ENCODE data around the gene ZNF862. TPM values are rescaled to one million over a fixed set of nuclear protein-coding genes. Genes with fewer than 3 reads are reported as not detected.

ZNF862 gene
- total RNA-seq, 2 donors from 2014 or later, result 8.8 to 9.9 TPM

DNA sequence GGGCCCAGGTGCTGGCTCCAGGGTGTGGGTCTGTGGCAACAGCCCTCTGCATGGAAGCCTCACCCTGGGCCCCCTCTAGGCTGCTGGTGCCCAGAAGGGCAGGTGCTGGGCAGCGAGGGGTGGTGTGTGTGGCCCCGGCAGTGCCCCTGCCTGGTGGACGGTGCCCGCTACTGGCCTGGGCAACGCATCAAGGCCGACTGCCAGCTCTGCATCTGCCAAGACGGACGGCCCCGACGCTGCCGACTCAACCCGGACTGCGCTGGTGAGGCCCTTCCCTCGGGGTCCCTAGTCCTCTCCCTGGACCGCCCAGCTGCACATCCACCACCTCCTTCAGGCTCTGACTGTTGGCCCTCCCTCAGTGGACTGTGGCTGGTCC, 46.0 kb upstream of the ZNF862 start:
- Histone ChIP-seq H3K27ac (no peak overlapping the region), H3K27me3 (peaks cover 18% of the 10 kb centered on the region), H3K36me3 (no peaks in the 10 kb centered on the region), H3K4me1 (no peaks in the 10 kb centered on the region), H3K4me3 (no peak overlapping the region), H3K9me3 (no peaks in the 10 kb centered on the region), H3K9ac (ENCODE audit: low read depth in 2 of 2, low read length in 2 of 2) (no peak overlapping the region)
- intact Hi-C loops (cut with DNase I), result no loop called here
- TF ChIP-seq, protein P1, sequence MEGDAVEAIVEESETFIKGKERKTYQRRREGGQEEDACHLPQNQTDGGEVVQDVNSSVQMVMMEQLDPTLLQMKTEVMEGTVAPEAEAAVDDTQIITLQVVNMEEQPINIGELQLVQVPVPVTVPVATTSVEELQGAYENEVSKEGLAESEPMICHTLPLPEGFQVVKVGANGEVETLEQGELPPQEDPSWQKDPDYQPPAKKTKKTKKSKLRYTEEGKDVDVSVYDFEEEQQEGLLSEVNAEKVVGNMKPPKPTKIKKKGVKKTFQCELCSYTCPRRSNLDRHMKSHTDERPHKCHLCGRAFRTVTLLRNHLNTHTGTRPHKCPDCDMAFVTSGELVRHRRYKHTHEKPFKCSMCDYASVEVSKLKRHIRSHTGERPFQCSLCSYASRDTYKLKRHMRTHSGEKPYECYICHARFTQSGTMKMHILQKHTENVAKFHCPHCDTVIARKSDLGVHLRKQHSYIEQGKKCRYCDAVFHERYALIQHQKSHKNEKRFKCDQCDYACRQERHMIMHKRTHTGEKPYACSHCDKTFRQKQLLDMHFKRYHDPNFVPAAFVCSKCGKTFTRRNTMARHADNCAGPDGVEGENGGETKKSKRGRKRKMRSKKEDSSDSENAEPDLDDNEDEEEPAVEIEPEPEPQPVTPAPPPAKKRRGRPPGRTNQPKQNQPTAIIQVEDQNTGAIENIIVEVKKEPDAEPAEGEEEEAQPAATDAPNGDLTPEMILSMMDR (IDR thresholded peaks at IDR 0.05), result no peak
- no peak for DNase-seq

DNA sequence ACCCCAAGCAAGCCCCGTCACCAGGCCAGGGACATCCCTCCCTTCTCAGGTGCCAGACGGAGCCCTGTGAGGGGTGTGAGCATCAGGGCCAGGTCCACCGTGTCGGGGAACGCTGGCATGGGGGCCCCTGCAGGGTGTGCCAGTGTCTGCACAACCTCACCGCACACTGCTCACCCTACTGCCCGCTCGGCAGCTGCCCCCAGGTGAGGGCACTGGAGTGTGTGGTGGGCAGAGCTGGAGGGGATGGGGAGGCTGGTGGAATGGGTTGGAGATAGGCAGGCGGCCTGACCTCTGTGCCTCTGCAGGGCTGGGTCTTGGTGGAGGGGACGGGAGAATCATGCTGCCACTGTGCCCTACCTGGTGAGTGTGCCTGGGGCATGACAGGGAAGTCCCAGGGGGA, 44.9 kb upstream of the ZNF862 start:
- no peaks in the 10 kb centered on the region for H3K4me1 ChIP-seq
- H3K36me3 ChIP-seq, result no peaks in the 10 kb centered on the region
- no peak overlapping the region for H3K9ac ChIP-seq (ENCODE audit: low read depth in 2 of 2, low read length in 2 of 2)
- DNase-seq, result no peak
- no peak overlapping the region for H3K4me3 ChIP-seq
- peaks cover 18% of the 10 kb centered on the region for H3K27me3 ChIP-seq
- no peak overlapping the region for H3K27ac ChIP-seq
- intact Hi-C loops (cut with DNase I), result no loop called here
- no peaks in the 10 kb centered on the region for H3K9me3 ChIP-seq
- TF ChIP-seq, protein P1 (IDR thresholded peaks at IDR 0.05), result no peak

DNA sequence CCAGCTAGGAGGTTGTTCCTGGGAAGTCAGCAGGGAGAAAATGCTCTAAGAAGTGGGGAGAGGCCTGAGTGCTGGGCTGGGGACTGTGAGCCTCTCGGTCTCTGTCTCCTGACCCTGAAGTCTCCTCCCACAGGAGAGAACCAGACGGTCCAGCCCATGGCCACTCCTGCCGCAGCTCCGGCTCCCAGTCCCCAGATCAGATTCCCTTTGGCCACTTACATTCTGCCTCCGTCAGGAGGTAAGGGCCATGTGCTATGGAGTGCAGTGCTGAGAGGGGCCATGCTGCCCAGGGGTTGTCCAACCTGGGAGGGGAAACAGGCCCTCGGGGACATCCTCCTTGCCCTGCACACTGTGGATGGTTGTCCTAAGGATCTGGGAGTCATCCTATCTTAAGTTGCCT, 43.5 kb upstream of the ZNF862 start:
- intact Hi-C loops (cut with DNase I), result no loop called here
- Histone ChIP-seq H3K9me3 (no peaks in the 10 kb centered on the region), H3K27me3 (peaks cover 14% of the 10 kb centered on the region), H3K4me1 (no peaks in the 10 kb centered on the region), H3K27ac (no peak overlapping the region), H3K36me3 (no peaks in the 10 kb centered on the region), H3K4me3 (no peak overlapping the region), H3K9ac (ENCODE audit: low read depth in 2 of 2, low read length in 2 of 2) (no peak overlapping the region)
- TF ChIP-seq, protein P1 (IDR thresholded peaks at IDR 0.05), result no peak
- no peak for DNase-seq

DNA sequence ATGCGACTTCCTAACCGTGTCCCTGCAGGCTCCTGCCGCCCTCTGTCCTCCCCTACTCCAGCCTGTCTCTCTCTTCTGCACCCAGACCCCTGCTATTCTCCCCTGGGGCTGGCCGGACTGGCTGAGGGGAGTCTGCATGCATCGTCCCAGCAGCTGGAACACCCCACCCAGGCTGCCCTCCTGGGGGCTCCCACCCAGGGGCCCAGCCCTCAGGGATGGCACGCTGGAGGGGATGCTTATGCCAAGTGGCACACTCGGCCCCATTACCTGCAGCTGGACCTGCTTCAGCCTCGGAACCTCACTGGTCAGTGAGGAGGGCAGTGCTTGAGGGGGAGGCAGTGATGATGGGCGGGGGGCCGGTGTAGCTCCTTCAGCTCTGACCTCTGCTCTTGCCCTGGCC, 43.0 kb upstream of the ZNF862 start:
- no peak overlapping the region for H3K9ac ChIP-seq (ENCODE audit: low read depth in 2 of 2, low read length in 2 of 2)

DNA sequence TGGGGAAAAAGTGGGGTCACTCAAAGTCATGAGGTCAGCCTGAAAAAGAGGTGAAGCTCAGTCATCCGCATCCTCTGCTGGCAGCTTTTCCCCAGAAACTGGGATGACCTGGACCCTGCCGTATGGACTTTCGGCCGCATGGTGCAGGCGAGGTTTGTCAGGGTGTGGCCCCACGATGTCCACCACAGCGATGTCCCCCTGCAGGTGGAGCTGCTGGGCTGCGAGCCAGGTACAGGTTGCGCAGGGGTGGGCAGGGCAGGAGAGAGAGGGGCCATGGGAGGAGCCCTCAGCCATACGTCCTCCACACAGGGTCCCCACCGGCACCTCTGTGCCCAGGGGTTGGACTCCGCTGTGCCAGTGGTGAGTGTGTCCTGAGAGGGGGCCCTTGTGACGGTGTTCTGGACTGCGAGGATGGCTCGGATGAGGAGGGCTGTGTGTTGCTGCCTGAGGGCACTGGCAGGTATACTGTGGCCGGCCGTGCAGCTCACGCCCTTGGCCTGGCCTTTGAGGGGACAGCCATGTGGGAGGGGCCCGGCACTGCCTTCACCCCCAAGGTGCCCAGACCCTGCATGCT, 41.8 kb upstream of the ZNF862 start:
- H3K36me3 ChIP-seq, result no peaks in the 10 kb centered on the region
- H3K27me3 ChIP-seq, result no peaks in the 10 kb centered on the region
- no peak for DNase-seq
- no peaks in the 10 kb centered on the region for H3K4me1 ChIP-seq
- no peak overlapping the region for H3K27ac ChIP-seq
- TF ChIP-seq, protein P1 (IDR thresholded peaks at IDR 0.05), result no peak
- no peak overlapping the region for H3K4me3 ChIP-seq
- H3K9me3 ChIP-seq, result no peaks in the 10 kb centered on the region
- intact Hi-C loops (cut with DNase I), result no loop called here
- no peak overlapping the region for H3K9ac ChIP-seq (ENCODE audit: low read depth in 2 of 2, low read length in 2 of 2)

More for the DNA sequence above, 43.0 kb upstream of the ZNF862 start:
- peaks cover 9% of the 10 kb centered on the region for H3K27me3 ChIP-seq
- no peak for DNase-seq
- no peaks in the 10 kb centered on the region for H3K4me1 ChIP-seq
- no peak overlapping the region for H3K27ac ChIP-seq
- TF ChIP-seq, protein P1 (IDR thresholded peaks at IDR 0.05), result no peak
- H3K4me3 ChIP-seq, result no peak overlapping the region
- intact Hi-C loops (cut with DNase I), result no loop called here
- no peaks in the 10 kb centered on the region for H3K9me3 ChIP-seq
- no peaks in the 10 kb centered on the region for H3K36me3 ChIP-seq

All from colonic mucosa (tissue), 4 donors.